ENCODE results near the gene TOMM7. TPM values are rescaled to one million over a fixed set of nuclear protein-coding genes. Genes with fewer than 3 reads are reported as not detected.
"Not testable (repeated sequence)": the region's sequence is repeated elsewhere in the genome, so short reads cannot be mapped to it uniquely, and the experiment has no call there.

Gene TOMM7
- total RNA-seq, 1 donor from 2014 or later: 224 TPM

DNA sequence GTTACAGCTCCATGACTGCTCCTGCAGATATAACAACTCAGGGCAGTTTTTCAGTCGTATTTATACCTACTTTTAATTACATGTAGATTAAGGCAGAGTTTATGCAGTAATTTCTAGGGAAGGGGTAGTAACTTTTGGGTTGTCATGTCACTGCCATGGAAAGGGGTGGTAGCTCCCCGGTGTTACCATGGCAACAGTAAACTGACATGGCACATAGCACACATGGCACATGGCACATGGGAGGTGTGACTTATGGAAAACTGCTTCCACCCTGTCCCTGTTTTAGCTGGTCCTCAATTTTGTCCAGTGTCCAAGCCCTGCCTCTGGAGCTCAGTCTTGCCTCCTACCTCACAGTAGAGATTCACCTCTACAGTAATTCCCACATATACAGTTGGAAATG is 3.9 kb upstream of the TOMM7 start:
- intact Hi-C loops (cut with micrococcal nuclease): loop anchor here (10.0 kb wide), 1 partner anchor 708 kb away; the partner anchor contains the start of gene TRA2A

DNA sequence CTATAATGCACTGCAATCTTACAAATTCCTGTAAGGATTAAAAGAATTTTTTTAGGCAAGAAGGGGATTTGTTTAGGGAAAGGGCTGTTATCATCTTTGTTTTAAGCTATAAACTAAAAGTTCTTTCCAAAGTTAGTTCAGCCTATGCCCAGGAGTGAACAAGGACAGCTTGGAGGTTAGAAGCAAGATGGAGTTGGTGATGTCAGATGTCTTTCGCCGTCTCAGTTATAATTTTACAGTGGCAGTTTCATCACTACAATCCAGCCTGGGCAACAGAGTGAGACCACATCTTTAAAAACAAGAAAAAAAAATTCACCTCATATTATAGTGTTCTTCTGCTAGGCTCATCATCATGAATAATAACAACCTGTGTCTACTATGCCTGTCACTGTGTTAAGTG is 2.1 kb upstream of the TOMM7 start:
- intact Hi-C loops (cut with micrococcal nuclease): loop anchor here (5.0 to 10.0 kb wide), 2 partner anchors 710 to 773 kb away; partner anchors contain the start of genes CCDC126 and TRA2A

GRCh38 chr7:22823142-22823497 is 471 bp upstream of the TOMM7 start:
- intact Hi-C loops (cut with micrococcal nuclease): loop anchor here (2.0 to 10.0 kb wide), 5 partner anchors 96 to 774 kb away; partner anchors contain the start of genes CCDC126, IL6, MALSU1 and NUP42

DNA sequence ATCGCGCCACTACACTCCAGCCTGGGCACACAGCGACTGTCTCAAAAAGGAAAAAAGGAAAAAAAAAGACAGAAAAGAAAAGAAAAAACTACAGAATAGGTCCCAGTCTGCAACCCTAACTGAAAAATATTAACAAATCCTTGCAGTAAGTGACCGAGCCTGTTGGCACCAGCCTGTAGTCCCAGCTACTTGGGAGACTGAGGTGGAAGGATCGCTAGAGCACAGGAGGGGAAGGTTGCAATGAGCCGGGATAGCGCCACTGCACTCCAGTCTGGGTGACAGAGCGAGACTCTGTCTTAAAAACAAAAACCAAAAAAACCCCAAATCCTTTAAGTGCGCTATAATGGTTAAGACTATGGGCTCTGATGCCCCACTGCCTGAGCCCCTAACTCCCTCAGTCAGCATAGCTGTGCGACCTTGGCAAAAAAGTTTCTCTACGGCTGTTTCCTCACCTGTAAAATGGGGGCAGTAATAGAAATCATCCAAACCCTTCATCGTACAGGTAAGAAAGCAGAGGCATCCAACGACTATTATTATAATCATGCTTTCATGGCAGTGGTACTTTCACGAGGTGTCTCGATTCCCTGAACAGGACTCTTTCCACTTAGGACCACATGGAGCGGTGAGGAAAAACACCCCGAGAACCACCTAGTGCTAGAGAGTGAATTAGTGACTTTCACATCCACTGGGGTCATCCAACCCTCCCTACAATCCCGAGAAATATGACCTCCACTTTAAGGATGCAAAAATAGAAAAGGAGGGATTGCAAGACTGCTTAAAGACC is 755 bp downstream of the TOMM7 start:
- intact Hi-C loops (cut with micrococcal nuclease): loop anchor here (1.0 to 10.0 kb wide), 16 partner anchors 32 to 1469 kb away; partner anchors contain the start of genes CCDC126, HYCC1, IL6 and KLHL7

DNA sequence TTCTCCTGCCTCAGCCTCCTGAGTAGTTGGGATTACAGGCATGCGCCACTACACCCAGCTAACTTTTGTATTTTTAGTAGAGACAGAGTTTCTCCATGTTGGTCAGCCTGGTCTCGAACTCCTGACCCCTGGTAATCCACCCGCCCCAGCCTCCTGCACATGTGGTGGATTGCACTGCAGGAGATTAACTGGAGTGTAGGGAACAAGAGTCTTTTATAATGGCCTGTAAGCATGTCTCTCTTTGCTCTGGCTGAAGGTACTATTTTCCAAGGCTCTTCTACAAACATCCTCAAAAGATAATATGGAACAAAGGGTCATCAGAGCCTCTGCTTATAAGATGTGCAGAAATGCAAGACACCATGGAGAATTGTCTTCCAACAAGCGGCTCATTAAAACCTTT is 3.2 kb downstream of the TOMM7 start:
- intact Hi-C loops (cut with micrococcal nuclease): no loop called here

DNA sequence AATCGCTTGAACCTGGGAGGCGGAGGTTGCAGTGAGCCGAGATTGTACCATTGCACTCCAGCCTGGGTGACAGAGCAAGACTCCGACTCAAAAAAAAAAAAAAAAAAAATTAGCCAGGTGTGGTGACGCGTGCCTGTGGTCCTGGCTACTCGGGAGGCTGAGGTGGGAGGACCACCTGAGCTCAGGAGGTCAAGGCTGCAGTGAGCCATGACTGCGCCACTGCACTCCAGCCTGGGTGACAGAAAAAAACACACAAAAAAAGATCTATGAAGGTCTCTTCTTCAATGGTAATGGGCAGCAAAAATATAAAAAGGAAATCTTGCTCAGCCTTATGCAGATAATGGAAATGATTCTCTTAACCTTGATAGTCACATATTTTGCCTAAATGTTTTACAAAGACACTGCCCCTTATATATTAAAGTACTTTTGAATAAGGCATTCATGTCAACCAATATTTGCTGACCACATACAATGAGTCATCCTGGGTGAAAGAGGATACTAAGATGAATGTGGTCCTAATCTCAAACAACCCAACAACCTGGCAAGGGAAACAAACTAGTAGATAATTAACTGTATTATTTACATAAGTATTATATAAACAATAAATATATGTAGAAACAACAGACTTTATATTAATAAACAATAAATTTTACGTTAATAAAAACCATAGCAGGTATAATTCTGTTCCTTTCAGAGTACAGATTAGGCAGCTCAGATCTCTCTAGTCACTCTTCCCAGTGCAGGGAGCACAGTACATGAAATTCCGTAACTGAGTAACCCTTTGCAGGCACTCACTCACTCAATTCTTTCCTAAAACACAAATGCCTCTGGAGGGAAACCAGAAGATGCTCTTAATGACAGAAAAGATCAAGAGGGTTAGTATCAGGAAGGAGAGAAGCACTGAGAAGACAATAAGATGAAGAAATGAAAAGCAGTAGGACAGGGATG is 8.1 kb downstream of the TOMM7 start:
- intact Hi-C loops (cut with micrococcal nuclease): no loop called here

DNA sequence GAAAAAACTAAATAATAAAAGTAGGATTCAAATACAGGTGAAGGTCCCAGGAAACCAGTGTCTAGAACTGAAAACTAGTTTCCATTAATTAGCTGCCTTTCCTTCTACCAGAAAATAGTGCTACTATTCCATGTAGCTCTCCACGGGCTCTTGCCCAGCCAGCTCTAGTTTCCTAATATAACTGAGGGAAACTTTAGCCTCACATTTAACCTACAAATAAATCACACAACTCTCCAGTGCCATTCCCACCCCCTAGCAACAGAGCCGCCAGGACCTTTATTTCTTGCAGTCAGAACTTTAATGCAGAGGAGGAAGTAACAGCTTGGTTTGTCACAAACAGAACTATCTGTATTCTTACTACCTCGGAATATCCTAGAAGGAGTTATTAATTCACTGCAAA is 10.3 kb downstream of the TOMM7 start:
- intact Hi-C loops (cut with micrococcal nuclease): no loop called here

DNA sequence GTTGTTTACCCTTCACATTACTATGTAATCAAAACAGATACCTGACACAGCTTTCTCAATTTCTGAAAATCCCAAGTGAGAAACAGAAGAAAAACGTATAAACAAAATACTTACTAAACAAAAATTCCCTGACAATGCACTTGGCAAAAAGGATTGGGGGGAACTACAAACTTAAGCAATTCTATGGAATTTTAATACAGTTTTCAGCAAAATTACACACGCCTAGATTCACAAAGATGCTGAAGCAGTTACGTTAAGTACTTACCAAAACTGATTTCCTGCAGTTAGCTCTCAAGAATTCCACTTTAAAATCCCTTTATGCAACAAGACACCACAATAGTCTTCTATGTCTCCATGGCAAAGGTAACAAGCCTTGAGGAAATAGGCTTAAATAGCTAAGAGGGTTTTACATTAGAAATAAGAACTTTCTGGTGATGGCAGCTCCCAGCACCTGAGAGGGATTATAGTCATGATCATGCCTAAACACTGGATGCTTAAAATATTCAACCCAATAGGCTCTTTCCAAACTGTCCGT is 10.8 kb downstream of the TOMM7 start:
- intact Hi-C loops (cut with micrococcal nuclease): no loop called here

DNA sequence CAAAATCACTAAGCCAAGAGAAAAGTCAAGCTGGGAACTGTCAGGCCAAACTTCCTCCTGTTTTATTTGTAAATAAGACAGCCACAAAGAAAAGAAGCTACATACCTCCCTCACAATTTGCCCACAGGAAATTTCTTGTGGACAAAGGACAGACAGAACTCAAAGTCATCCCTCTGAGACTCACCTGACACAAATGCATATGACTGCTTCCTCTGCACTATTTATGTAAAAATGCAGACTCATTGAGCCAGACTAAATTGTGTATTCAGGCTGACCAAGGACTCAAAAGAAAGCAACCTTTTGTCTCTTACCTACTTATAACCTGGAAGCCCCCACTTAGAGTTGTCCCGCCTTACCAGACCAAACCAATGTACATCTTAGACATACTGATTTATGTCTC is 11.8 kb downstream of the TOMM7 start:
- intact Hi-C loops (cut with micrococcal nuclease): no loop called here

GRCh38 chr7:22809902-22810642 is 12.6 kb downstream of the TOMM7 start:
- intact Hi-C loops (cut with micrococcal nuclease): no loop called here

GRCh38 chr7:22808140-22808539 is 14.5 kb downstream of the TOMM7 start:
- intact Hi-C loops (cut with micrococcal nuclease): no loop called here

DNA sequence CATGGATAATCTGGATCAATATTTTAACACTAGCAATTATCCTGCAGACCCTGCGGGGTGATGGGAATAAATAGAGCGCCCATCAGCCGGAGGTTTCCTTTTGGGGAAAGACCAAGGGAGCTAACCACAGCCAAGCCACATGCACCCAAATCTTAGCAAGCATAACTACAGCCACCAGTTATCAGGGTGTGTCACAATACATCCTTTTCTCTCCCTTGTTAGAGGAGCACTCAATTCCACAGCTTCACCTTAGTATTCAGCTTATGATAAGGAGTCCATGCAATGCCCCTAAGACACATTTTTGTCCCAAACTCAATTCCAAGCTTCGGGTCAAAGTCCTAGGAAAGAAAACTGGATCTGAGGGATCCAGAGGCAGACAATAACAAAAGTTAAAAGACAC is 15.9 kb downstream of the TOMM7 start:
- intact Hi-C loops (cut with micrococcal nuclease): no loop called here

DNA sequence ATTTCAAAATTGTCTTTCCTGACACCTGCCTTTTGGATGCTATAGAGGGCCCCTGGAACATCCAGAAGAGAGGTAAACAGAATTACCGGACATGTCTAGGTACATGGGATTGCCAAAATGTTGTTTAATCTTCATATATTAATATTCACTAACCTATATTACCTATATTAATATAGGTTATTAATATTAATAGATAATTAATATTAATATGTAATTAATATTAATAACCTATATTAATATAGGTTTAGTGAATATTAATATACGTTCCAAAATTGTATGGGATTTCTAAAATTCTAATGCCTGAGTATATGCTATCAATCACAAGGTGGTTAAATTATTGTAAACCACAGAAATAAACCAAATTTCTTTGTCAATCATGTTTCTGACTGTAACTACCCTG is 17.4 kb downstream of the TOMM7 start:
- intact Hi-C loops (cut with micrococcal nuclease): no loop called here

DNA sequence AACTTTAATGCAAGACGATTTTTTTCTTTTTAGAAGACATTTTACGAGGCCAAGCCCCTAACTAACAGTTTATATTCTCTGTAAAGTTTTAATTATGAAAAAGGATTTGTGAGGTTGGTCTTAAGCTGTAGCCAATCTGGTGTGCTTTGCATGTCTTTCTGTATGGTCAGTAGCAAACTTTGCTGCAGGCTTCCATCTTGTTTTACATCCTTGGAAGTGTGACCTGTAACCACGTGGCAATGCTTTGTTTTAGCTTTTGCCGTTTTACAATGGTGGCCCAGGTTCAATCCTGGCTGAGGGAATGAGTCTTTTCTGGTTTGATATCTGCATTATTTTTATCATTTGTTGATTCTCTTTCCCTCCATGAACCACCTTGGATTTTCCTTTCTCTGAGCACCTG is 19.8 kb downstream of the TOMM7 start:
- intact Hi-C loops (cut with micrococcal nuclease): not testable (repeated sequence)

GRCh38 chr7:22802426-22802825 is 20.2 kb downstream of the TOMM7 start:
- intact Hi-C loops (cut with micrococcal nuclease): no loop called here

- intact Hi-C loops (cut with micrococcal nuclease): no loop called here
These were observed 20.7 kb downstream of the TOMM7 start for GRCh38 chr7:22801912-22802311.

GRCh38 chr7:22799633-22800032 is 23.0 kb downstream of the TOMM7 start:
- intact Hi-C loops (cut with micrococcal nuclease): no loop called here

DNA sequence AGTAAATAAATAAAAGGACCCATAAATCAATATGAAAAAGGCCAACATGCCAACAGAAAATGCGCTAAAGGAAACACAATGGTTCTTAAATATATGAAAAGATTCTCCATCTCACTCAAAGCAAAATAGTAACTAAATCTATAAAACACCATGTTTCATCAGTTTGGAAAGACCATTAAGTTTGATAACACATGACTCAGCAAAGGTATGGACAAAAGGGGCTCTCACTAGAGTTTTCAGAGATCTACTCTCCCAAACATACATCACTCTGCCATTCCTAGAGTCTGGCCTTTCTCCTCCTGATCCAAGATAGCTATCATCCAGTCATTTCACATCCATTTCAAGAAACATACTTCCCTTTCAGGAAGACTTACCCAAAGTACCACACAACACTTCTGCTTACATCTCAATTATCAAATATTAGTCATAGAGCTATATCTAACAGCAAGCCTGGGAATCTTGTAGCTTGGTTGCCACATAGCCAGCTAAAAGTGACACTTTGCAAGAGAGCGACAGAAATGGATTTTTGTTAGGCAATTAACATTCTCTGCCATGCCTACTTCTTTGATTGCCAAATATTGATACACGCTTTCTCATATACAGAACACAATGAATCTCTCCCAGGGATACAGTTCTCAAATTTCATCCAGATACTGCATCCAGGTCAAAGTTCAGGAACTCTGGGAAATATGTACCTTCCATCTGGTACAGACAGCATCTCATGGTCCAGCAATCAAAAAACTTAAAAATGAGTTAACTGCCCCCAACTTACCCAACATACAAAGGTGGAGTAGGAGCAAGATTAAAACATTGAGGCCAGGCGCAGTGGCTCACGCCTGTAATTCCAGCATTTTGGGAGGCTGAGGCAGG is 28.8 kb downstream of the TOMM7 start:
- intact Hi-C loops (cut with micrococcal nuclease): no loop called here

DNA sequence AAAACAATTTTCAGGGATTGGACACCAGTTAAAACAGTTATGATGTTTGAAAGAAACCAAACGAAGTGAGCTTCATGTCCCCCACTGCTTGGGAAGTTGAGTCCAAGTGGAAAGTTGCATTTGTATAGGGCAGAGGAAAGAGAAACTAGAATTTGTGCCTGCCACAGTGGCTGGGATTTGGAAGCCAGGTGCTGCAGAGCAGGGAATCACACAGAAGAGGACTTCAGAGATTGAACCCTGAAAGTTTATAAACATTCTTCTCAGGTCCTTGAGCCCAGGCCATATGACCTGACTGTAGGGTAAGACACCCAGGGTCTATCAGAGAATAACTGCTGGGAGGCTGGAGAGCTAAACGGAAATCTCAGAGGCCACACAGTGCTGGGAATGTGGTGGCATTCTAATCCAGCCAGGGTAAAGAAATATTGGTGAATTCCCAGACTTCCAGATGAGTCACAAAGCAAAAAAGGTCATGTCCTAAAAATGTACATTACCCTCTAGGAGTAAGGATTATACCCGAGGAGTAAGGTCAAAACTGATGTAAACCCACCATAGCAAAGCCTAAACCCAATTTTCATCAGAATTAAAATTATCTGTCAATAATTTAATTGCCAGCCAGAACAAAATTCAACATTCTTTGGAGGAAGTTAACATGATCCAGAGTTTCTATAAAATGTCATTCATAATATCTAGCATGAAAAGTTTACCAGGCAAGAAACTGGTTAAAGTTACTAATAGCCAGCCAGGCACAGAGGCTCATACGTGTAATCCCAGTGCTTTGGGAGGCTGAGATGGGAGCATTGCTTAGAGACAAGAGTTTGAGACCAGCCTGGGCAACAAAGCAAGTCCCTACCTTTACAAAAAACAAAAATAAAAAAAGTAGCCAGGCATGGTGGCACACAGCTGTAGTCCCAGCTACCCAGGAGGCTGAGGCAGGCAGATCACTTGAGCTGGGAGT is 31.2 kb downstream of the TOMM7 start:
- intact Hi-C loops (cut with micrococcal nuclease): no loop called here
